Skin epidermis (tissue), 12 donors: ENCODE results near the gene SLC11A2.
"Not testable (repeated sequence)": the region's sequence is repeated elsewhere in the genome, so short reads cannot be mapped to it uniquely, and the experiment has no call there.

Experiments
- H3K27ac ChIP-seq, 21 experiments: fragments of 200-600 bp; sonication (generic) in 11 of 21; one replicate each; pipeline ENCODE4 v1.5.0; 2020; ENCODE audit warnings: mild to moderate bottlenecking in 3 of 21, inconsistent platforms in 2 of 21, moderate library complexity in 2 of 21
- H3K4me3 ChIP-seq, 7 experiments: fragments of 200-600 bp; sonication (generic) in 2 of 7; one replicate each; pipeline ENCODE4 v1.5.0; 2020; ENCODE audit warnings: inconsistent platforms in 2 of 7, mild to moderate bottlenecking in 2 of 7, moderate library complexity in 1 of 7

Gene SLC11A2

GRCh38 chr12:51028126-51028812 is 2.1 kb upstream of the SLC11A2 start:
- H3K27ac ChIP-seq = peak overlapping the region in 7 of 21 experiments; percentile 6 to 43 (median 20)
- no peak overlapping the region for H3K4me3 ChIP-seq

DNA sequence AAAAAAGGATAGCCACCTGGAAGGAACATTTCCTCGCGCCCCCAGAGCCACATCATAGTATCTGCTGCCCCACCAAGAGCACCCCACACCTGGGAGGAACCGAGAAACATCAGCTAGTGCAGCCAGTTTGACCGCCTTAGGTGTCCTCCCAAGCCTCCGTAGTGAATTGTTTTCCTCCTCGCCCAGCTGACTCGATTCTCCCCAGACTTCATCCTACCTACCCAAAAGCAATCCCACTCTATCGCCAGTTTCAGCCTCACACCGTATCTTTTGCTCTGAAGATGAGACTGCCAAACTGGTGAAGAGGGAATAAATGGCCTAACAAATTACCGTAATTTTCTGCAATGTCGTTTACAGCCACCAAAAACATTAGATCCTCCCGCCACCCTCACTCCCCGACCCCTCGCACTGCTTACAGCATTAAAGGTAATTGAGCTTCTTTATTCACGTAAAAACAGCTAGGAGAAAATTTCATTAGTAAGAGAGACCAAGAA is 1.2 kb upstream of the SLC11A2 start:
- Histone ChIP-seq H3K27ac (peak overlapping the region in 6 of 21 experiments; percentile 9 to 38 (median 19)), H3K4me3 (peak overlapping the region in 1 of 7 experiments; percentile 83)

DNA sequence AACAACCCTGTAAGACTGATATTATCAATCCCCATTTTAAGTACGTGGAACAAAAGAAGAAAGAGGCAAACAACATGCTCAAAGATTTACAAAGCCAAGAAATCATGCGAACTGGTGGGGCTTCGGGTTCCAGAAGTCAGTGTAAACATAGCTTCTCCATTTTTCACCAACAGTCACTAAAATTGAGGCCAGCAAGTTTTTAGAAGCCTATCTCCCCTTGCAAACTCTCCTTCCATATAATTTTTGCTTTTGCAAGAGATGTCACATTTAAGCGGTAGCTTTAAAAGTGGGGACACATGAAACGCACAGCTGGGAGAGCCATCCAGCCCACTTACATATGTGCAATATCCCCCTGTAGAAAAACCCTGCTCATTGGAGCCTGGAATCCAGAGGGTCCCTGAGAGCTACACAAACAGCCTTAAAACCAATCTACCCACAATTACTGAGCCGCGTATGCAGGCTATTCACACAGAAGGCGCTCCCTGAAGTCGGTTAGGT is 797 bp downstream of the SLC11A2 start:
- H3K4me3 ChIP-seq = peak overlapping the region; percentile 71 to 85 (median 76)
- peak overlapping the region; percentile 79 to 98 (median 93) for H3K27ac ChIP-seq

DNA sequence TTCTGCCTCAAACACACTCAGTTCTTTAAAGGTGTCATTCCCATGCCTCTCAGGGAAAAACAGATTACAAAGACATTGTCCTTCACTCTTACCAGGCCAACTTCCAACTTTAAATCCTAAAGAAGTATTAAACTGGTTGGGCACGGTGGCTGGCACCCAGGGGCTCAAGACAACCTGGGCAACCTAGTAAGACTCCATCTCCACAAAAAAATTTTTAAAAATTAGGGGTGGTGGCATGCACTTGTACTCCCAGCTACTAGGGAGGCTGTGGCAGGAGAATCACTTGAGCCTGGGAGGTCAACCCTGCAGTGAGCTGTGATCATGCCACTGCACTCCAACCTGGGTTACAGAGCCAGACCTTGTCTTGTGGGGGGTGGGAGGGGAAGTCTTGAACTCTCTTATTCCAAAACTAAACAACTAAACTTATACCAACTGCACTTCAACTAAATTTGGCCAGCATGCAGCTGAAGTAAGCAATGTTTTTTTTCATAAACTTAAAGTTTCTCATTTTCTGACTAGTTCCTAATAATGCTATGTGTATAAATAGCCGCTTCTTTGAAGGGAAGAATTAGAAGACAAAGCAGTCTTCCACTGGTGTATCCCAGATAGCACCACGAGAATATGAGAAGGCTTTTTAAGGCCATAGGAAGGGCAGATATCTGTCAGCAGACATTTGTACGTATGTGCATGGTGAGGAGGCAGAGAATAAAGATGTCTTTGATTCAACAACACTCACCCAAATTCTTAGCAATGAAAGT is 2.4 kb downstream of the SLC11A2 start:
- H3K4me3 ChIP-seq = peak overlapping the region; percentile 71 to 85 (median 76)
- H3K27ac ChIP-seq = peak overlapping the region; percentile 44 to 97 (median 92)

DNA sequence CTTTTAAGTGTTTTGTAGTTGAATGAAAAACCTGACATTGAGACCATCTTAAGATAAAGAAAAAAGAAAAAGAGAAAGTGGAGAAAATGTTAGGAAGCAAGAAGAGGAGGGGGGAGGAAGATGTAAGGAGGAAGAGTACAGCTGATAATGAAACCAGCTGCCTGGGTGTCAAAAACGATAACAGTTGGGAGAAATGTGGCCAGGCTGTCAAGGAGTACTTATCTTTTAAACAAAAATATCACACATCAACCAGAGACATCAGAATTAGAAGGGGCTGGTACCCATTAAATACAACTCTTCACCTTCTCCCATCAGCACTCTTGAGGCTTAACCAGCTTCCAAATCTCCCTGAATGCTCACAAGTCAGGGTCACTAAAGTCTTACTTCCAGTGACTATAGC is 4.5 kb downstream of the SLC11A2 start:
- Histone ChIP-seq H3K4me3 (no peak overlapping the region), H3K27ac (peak overlapping the region in 5 of 21 experiments; percentile 11 to 67 (median 38))

DNA sequence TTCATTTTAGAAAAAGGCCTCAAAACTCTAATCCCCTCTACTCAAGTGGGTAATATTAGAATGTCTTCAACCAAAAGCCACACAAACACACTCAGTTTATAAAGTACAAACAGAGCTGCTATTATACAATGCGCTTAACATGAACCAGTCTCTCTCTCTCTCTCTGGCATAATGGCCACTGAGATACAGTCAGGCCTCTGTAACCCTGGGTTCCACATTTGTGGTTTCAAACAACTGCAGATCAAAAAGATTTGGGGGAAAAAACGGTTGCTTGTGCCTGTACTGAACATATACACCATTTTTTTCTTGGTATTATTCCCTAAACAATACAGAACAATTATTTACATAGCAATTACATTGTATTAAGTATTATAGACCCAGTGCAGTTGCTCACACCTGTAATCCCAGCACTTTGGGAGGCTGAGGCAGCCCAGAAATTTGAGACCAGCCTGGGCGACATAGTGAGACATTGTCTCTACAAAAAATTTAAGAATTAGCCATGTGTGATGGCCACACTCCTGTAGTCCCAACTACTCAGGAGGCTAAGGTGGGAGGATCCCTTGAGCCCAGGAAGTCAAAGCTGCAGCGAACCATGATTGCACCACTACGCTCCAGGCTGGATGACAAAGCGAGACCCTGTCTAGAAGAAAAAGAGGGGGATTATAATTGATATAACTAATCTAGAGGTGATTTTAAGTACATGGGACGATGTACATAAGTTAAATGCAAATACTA is 5.6 kb downstream of the SLC11A2 start:
- no peak overlapping the region for H3K4me3 ChIP-seq
- peak overlapping the region in 2 of 21 experiments; percentile 36 to 41 for H3K27ac ChIP-seq

DNA sequence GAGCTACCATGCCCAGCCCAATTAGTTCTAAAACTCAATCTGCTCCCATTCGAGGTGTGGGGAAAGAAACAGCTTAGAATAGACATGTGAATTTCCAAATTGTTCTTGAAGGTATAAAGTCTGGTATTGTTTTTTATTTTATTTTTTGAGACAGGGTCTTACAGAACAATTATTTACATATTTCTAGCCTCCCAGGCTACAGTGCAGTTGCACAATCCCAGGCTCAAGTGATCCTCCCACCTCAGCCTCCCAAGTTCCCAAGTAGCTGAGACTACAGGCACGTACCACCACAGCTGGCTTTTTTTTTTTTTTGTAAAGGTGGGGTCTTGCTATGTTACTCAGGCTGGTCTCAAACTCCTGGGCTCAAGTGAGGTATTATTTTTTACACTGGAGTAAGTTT is 6.3 kb downstream of the SLC11A2 start:
- peak overlapping the region in 2 of 21 experiments; percentile 41 to 62 for H3K27ac ChIP-seq

GRCh38 chr12:51018956-51019355 is 7.2 kb downstream of the SLC11A2 start:
- H3K27ac ChIP-seq = peak overlapping the region in 2 of 21 experiments; percentile 7 to 41

More for the DNA sequence above, 6.3 kb downstream of the SLC11A2 start:
- H3K4me3 ChIP-seq = no peak overlapping the region

GRCh38 chr12:51017452-51017851 is 8.7 kb downstream of the SLC11A2 start:
- no peak overlapping the region for H3K27ac ChIP-seq
- no peak overlapping the region for H3K4me3 ChIP-seq

More at GRCh38 chr12:51018956-51019355, 7.2 kb downstream of the SLC11A2 start:
- no peak overlapping the region for H3K4me3 ChIP-seq

GRCh38 chr12:51014467-51014866 is 11.7 kb downstream of the SLC11A2 start:
- not testable (repeated sequence) for H3K27ac ChIP-seq

GRCh38 chr12:51013441-51013840 is 12.7 kb downstream of the SLC11A2 start:
- Histone ChIP-seq H3K4me3 (no peak overlapping the region), H3K27ac (peak overlapping the region in 3 of 21 experiments; percentile 21 to 48 (median 43))

More at GRCh38 chr12:51014467-51014866, 11.7 kb downstream of the SLC11A2 start:
- H3K4me3 ChIP-seq = not testable (repeated sequence)

- Histone ChIP-seq H3K27ac (peak overlapping the region in 2 of 21 experiments; percentile 1 to 22), H3K4me3 (no peak overlapping the region)
These were observed 13.5 kb downstream of the SLC11A2 start for GRCh38 chr12:51012570-51013236.

DNA sequence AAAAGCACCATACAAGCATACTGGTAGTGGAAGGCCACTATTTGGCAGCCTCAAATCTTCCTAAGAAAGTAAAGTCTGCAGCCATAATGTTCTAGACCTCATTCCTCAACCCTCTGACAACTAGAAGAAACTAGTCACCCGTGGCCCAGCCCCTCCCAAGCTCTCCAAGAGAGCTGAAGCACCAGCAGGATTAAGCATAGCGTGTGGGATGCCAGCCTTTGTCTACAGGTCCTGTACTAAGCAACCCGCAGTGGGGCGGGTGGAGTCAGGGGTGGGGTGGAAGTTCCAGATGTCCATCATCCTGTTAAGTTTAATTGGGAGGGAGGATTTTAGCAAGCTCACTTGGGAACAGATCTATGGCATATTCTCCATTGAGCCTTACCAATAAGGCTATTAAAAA is 14.2 kb downstream of the SLC11A2 start:
- Histone ChIP-seq H3K27ac (peak overlapping the region in 5 of 21 experiments; percentile 0 to 11 (median 1)), H3K4me3 (no peak overlapping the region)

DNA sequence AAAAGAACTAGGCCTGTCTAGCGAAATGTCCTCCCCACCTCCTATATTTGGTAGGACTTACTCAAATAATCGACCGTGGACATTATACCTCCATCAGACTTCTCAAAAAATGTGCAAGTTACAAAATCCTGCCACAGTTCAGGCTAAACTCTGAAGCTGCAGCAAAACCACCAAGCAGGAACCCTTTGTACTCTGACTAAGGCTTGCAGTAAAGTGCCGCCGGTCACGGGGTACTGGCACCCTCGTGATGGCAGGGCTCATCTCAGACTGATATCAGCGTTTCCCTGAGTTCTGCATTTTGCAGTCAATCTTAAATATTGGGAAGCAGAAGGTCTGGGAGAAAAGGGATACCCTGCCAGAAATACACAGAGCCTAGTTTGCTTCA is 17.1 kb downstream of the SLC11A2 start:
- H3K4me3 ChIP-seq = no peak overlapping the region
- H3K27ac ChIP-seq = peak overlapping the region in 13 of 21 experiments; percentile 2 to 78 (median 54)

GRCh38 chr12:51008329-51009055 is 17.7 kb downstream of the SLC11A2 start:
- H3K27ac ChIP-seq = peak overlapping the region in 14 of 21 experiments; percentile 2 to 78 (median 54)

DNA sequence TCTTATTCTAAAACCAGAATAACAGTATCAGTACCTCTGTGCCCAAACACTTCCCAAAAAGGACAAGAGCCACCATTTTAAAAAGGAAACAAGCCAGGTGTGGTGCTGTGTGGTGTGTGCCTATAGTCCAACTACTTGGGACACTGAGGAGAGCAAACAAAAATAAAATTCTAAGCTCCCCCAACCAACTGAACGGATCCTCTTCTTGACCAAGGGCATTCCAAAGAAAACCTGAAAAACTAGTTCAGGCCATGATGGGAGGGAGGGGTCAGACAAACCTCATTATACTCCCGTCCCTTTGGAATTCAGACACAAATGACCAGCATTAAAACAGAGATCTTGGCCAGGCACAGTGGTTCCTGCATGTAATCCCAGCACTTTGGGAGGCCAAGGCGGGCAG is 20.5 kb downstream of the SLC11A2 start:
- Histone ChIP-seq H3K27ac (peak overlapping the region in 1 of 21 experiments; percentile 11), H3K4me3 (no peak overlapping the region)

More at GRCh38 chr12:51008329-51009055, 17.7 kb downstream of the SLC11A2 start:
- no peak overlapping the region for H3K4me3 ChIP-seq

GRCh38 chr12:51005030-51005429 is 21.2 kb downstream of the SLC11A2 start:
- H3K27ac ChIP-seq = peak overlapping the region in 2 of 21 experiments; percentile 4 to 11
- H3K4me3 ChIP-seq = no peak overlapping the region

DNA sequence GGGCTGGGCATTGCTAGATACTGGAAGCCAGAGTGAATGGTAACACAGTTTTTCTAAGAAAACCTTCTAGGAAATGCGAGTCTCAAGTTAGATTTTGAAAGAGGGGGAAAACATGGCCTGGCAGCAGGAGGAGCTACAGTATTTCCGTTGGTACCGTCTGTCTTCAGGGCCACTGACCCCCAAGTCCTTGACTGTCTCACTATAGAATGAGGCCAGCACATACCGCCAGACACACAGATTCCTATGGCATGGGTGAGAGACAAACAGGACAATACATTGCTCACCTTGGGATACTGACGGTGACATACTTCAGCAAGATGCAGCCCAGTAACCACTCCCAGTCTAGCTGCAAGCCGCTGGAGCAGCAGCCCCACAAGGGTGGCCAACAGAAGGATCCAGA is 21.7 kb downstream of the SLC11A2 start:
- no peak overlapping the region for H3K4me3 ChIP-seq
- peak overlapping the region in 1 of 21 experiments; percentile 4 for H3K27ac ChIP-seq
